Eye (tissue), 1 donor: Measurements from ENCODE around the gene PNPLA7.
"Not testable (repeated sequence)": the region's sequence is repeated elsewhere in the genome, so short reads cannot be mapped to it uniquely, and the experiment has no call there.

ENCODE experiments used
- DNase-seq: peaks from one replicate; pipeline ENCODE4 v3.0.0-alpha.2; 2015

PNPLA7 gene

GRCh38 chr9:137411260-137411644 lies 138.9 kb downstream of the PNPLA7 start:
- DNase-seq = no peak

- no peak for DNase-seq
Observed at GRCh38 chr9:137410891-137411249, 139.3 kb downstream of the PNPLA7 start.

- not testable (repeated sequence) for DNase-seq
Observed at GRCh38 chr9:137410236-137410890, 139.8 kb downstream of the PNPLA7 start.
